ENCODE data around the gene CLEC2L. TPM values are rescaled to one million over a fixed set of nuclear protein-coding genes. Genes with fewer than 3 reads are reported as not detected.

Gene CLEC2L
- polyA plus RNA-seq, 1 donor from 2014 or later = 4.5 TPM

- peaks cover 12% of the 10 kb centered on the region for H3K27me3 ChIP-seq (ENCODE audit: insufficient read depth, low read depth, low read length)
These were observed 46.6 kb upstream of the CLEC2L start for GRCh38 chr7:139476891-139477290.

GRCh38 chr7:139479620-139480019 is 43.9 kb upstream of the CLEC2L start:
- Histone ChIP-seq H3K27me3 (ENCODE audit: insufficient read depth, low read depth, low read length) (peaks cover 38% of the 10 kb centered on the region), H3K4me2 (ENCODE audit: low read length) (no peak overlapping the region), H3K4me3 (ENCODE audit: low read length) (no peak overlapping the region), H4K20me1 (ENCODE audit: insufficient read depth) (no peaks in the 10 kb centered on the region), H3F3A (ENCODE audit: insufficient read depth, low read length, poor library complexity, severe bottlenecking) (no peaks in the 10 kb centered on the region), H3K9me3 (ENCODE audit: low read length) (no peaks in the 10 kb centered on the region), H3K36me3 (ENCODE audit: insufficient read depth, low read length) (no peaks in the 10 kb centered on the region), H3K27ac (ENCODE audit: low read length) (no peak overlapping the region), H3K79me2 (replicated peaks; ENCODE audit: insufficient read depth, low read length) (no peaks in the 10 kb centered on the region), H3K9me2 (ENCODE audit: insufficient read depth, low read length) (no peaks in the 10 kb centered on the region), H3K9ac (ENCODE audit: low read length) (no peak overlapping the region), H2AFZ (ENCODE audit: low read depth, low read length) (no peak overlapping the region)
- TF ChIP-seq EP300 (conservative IDR thresholded peaks at IDR 0.05; ENCODE audit: poor library complexity, severe bottlenecking) (no peak), TAF1 (IDR thresholded peaks at IDR 0.05; ENCODE audit: low read depth) (no peak), EZH2 (IDR thresholded peaks at IDR 0.05; ENCODE audit: borderline replicate concordance, insufficient read depth, low read length, poor library complexity, severe bottlenecking) (no peak)

More at GRCh38 chr7:139476891-139477290, 46.6 kb upstream of the CLEC2L start:
- no peak overlapping the region for H3K9ac ChIP-seq (ENCODE audit: low read length)
- H3K27ac ChIP-seq (ENCODE audit: low read length) = no peak overlapping the region
- TF ChIP-seq, protein P1, sequence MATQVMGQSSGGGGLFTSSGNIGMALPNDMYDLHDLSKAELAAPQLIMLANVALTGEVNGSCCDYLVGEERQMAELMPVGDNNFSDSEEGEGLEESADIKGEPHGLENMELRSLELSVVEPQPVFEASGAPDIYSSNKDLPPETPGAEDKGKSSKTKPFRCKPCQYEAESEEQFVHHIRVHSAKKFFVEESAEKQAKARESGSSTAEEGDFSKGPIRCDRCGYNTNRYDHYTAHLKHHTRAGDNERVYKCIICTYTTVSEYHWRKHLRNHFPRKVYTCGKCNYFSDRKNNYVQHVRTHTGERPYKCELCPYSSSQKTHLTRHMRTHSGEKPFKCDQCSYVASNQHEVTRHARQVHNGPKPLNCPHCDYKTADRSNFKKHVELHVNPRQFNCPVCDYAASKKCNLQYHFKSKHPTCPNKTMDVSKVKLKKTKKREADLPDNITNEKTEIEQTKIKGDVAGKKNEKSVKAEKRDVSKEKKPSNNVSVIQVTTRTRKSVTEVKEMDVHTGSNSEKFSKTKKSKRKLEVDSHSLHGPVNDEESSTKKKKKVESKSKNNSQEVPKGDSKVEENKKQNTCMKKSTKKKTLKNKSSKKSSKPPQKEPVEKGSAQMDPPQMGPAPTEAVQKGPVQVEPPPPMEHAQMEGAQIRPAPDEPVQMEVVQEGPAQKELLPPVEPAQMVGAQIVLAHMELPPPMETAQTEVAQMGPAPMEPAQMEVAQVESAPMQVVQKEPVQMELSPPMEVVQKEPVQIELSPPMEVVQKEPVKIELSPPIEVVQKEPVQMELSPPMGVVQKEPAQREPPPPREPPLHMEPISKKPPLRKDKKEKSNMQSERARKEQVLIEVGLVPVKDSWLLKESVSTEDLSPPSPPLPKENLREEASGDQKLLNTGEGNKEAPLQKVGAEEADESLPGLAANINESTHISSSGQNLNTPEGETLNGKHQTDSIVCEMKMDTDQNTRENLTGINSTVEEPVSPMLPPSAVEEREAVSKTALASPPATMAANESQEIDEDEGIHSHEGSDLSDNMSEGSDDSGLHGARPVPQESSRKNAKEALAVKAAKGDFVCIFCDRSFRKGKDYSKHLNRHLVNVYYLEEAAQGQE (IDR thresholded peaks at IDR 0.05; ENCODE audit: borderline replicate concordance) = no peak
- H3K79me2 ChIP-seq (replicated peaks; ENCODE audit: insufficient read depth, low read length) = no peaks in the 10 kb centered on the region
- no peaks in the 10 kb centered on the region for H4K20me1 ChIP-seq (ENCODE audit: insufficient read depth)
- no peaks in the 10 kb centered on the region for H3F3A ChIP-seq (ENCODE audit: insufficient read depth, low read length, poor library complexity, severe bottlenecking)
- no peak overlapping the region for H3K4me3 ChIP-seq (ENCODE audit: low read length)
- H2AFZ ChIP-seq (ENCODE audit: low read depth, low read length) = no peak overlapping the region
- no peaks in the 10 kb centered on the region for H3K9me3 ChIP-seq (ENCODE audit: low read length)
- no peak overlapping the region for H3K4me2 ChIP-seq (ENCODE audit: low read length)
- H3K36me3 ChIP-seq (ENCODE audit: insufficient read depth, low read length) = no peaks in the 10 kb centered on the region
- no peaks in the 10 kb centered on the region for H3K9me2 ChIP-seq (ENCODE audit: insufficient read depth, low read length)

DNA sequence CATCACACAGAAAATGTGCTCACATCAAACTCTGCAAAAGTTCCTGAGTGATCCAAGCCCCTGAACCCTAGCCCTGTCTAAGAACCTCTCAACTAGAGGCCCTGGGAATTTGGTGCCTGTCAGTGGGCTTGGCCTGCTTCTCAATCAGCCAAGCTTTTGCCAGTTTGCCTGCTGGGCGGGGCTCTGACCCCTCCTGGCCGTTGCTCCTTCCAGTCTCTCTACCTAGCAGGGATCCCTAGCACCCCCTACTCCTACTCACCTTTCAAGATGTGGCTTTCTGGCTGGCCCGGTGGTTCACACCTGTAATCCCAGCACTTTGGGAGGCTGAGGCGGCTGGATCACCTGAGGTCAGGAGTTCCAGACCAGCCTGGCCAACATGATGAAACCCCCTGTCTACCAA is 42.1 kb upstream of the CLEC2L start:
- Histone ChIP-seq H3K27ac (ENCODE audit: low read length) (no peak overlapping the region), H3K9ac (ENCODE audit: low read length) (no peak overlapping the region), H4K20me1 (ENCODE audit: insufficient read depth) (no peaks in the 10 kb centered on the region), H3K36me3 (ENCODE audit: insufficient read depth, low read length) (no peaks in the 10 kb centered on the region), H3K79me2 (replicated peaks; ENCODE audit: insufficient read depth, low read length) (no peaks in the 10 kb centered on the region), H2AFZ (ENCODE audit: low read depth, low read length) (no peak overlapping the region), H3K4me2 (ENCODE audit: low read length) (no peak overlapping the region), H3K9me3 (ENCODE audit: low read length) (no peaks in the 10 kb centered on the region), H3K27me3 (ENCODE audit: insufficient read depth, low read depth, low read length) (peaks cover 46% of the 10 kb centered on the region), H3K4me3 (ENCODE audit: low read length) (no peak overlapping the region), H3K9me2 (ENCODE audit: insufficient read depth, low read length) (no peaks in the 10 kb centered on the region), H3F3A (ENCODE audit: insufficient read depth, low read length, poor library complexity, severe bottlenecking) (no peaks in the 10 kb centered on the region)
- TF ChIP-seq, protein P1 (IDR thresholded peaks at IDR 0.05; ENCODE audit: borderline replicate concordance) = no peak
- TF ChIP-seq EZH2 (IDR thresholded peaks at IDR 0.05; ENCODE audit: borderline replicate concordance, insufficient read depth, low read length, poor library complexity, severe bottlenecking) (no peak), MXI1 (conservative IDR thresholded peaks at IDR 0.05; ENCODE audit: poor library complexity, severe bottlenecking) (no peak), SMC3 (conservative IDR thresholded peaks at IDR 0.05; ENCODE audit: poor library complexity) (no peak), CTCF (IDR thresholded peaks at IDR 0.05; ENCODE audit: poor library complexity, severe bottlenecking) (no peak), TAF1 (IDR thresholded peaks at IDR 0.05; ENCODE audit: low read depth) (no peak), EP300 (conservative IDR thresholded peaks at IDR 0.05; ENCODE audit: poor library complexity, severe bottlenecking) (no peak), RAD21 (conservative IDR thresholded peaks at IDR 0.05) (no peak), POLR2AphosphoS5 (IDR thresholded peaks at IDR 0.05) (no peak)

Data from neural cell (in vitro differentiated cells).